ENCODE measurements around the gene DCHS1. TPM values are rescaled to one million over a fixed set of nuclear protein-coding genes. Genes with fewer than 3 reads are reported as not detected.

The DCHS1 gene
- total and polyA plus RNA-seq, 2 donors (not counting 1 experiment from before 2014, with no cell fraction given) = 0.92 to 23.9 TPM

- Histone ChIP-seq H3K9me3 (ENCODE audit: control insufficient read depth, insufficient read depth, low read depth, low read length) (no peaks in the 10 kb centered on the region), H3K27ac (ENCODE audit: insufficient read depth, low read length) (no peak overlapping the region), H3K79me2 (ENCODE audit: control insufficient read depth, insufficient read depth, low read length) (peaks cover 44% of the 10 kb centered on the region), H3K36me3 (ENCODE audit: control insufficient read depth, insufficient read depth, low read length) (peaks cover 12% of the 10 kb centered on the region), H3K4me1 (ENCODE audit: control insufficient read depth, extremely low read depth, insufficient read depth, low read length) (peaks cover 4% of the 10 kb centered on the region), H3K4me3 (replicated peaks in 1 of 4; ENCODE audit: control extremely low read depth in 1 of 4, insufficient read depth in 1 of 4, low read depth in 3 of 4, low read length in 4 of 4) (no peak overlapping the region), H2AFZ (ENCODE audit: low read length) (no peak overlapping the region), H3K4me2 (ENCODE audit: extremely low read depth, insufficient read depth, low read length) (no peak overlapping the region), H3K27me3 (ENCODE audit: control insufficient read depth, insufficient read depth, low read length) (no peaks in the 10 kb centered on the region), H3K9ac (ENCODE audit: insufficient read depth, low read length) (no peak overlapping the region), H4K20me1 (ENCODE audit: control insufficient read depth, extremely low read depth, insufficient read depth, low read length) (no peaks in the 10 kb centered on the region)
- no peak for TF ChIP-seq EZH2 (IDR thresholded peaks at IDR 0.05; ENCODE audit: low read length, missing control alignments)
- DNase-seq (ENCODE audit: low read depth in 2 of 2) = no peak
Observed at GRCh38 chr11:6599449-6599848, 56.2 kb downstream of the DCHS1 start.

DNA sequence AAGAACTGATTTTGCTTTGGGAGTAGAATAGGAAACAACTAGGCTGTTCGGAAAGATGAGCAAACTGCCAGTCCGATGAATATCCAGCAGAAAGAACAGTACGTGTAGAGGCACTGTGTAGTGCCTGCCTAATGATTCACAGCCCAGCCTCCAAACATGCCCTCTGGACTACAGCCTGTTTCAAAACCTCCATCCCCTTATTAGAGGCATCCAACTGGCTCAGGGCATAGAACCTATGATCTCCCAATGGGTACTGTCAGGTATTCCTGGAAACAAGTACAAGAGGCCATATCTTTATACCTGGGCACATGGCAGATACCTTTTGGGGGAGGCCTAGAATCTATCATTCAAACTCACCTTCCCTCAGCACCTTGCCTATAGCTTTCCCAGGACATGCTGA, 57.1 kb downstream of the DCHS1 start:
- no peak for DNase-seq (ENCODE audit: low read depth in 2 of 2)
- Histone ChIP-seq H3K4me2 (ENCODE audit: extremely low read depth, insufficient read depth, low read length) (no peak overlapping the region), H2AFZ (ENCODE audit: low read length) (no peak overlapping the region), H3K27me3 (ENCODE audit: control insufficient read depth, insufficient read depth, low read length) (no peaks in the 10 kb centered on the region), H3K79me2 (ENCODE audit: control insufficient read depth, insufficient read depth, low read length) (peaks cover 35% of the 10 kb centered on the region), H4K20me1 (ENCODE audit: control insufficient read depth, extremely low read depth, insufficient read depth, low read length) (no peaks in the 10 kb centered on the region), H3K9me3 (ENCODE audit: control insufficient read depth, insufficient read depth, low read depth, low read length) (no peaks in the 10 kb centered on the region), H3K4me1 (ENCODE audit: control insufficient read depth, extremely low read depth, insufficient read depth, low read length) (peaks cover 4% of the 10 kb centered on the region), H3K36me3 (ENCODE audit: control insufficient read depth, insufficient read depth, low read length) (peaks cover 14% of the 10 kb centered on the region), H3K27ac (ENCODE audit: insufficient read depth, low read length) (no peak overlapping the region), H3K4me3 (replicated peaks in 1 of 4; ENCODE audit: control extremely low read depth in 1 of 4, insufficient read depth in 1 of 4, low read depth in 3 of 4, low read length in 4 of 4) (no peak overlapping the region), H3K9ac (ENCODE audit: insufficient read depth, low read length) (no peak overlapping the region)
- TF ChIP-seq EZH2 (IDR thresholded peaks at IDR 0.05; ENCODE audit: low read length, missing control alignments) = no peak
- TF ChIP-seq CTCF (conservative IDR thresholded peaks at IDR 0.05 in 1 of 2, IDR thresholded peaks at IDR 0.05 in 1 of 2; ENCODE audit: low read depth in 1 of 2, low read length in 2 of 2) = no peak

DNA sequence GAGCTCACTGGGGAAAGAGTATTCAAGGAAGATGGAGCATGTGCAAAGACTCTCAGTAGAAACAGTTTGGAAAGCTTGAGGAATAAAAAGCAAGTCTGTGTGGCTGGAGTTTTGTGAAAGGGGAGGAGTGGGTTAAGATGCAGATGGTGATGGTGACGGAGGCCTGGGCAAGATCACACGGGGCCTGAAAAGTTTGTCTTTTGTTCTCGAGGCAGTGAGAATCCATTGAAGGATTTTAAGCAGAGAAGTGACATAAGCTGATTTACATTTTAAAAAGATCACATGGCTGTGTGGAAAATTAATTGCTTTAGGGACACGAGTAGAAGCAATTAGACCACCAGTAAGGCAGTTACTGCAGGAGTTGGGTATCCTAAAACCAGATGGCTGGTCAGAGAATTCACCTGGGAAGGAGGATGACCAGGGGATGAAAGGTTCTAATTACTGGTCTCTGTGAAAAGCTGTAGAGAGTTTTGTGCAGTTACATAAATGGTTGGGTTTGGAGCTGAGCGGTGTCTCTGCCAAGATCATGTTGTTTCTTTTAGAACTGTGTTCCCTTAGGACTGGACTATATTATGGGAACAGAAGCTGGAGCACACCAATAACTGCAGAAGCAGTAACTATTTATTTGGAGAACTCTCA, 59.3 kb downstream of the DCHS1 start:
- Histone ChIP-seq H3K36me3 (ENCODE audit: control insufficient read depth, insufficient read depth, low read length) (peaks cover 14% of the 10 kb centered on the region), H3K9ac (ENCODE audit: insufficient read depth, low read length) (no peak overlapping the region), H3K27me3 (ENCODE audit: control insufficient read depth, insufficient read depth, low read length) (no peaks in the 10 kb centered on the region), H3K4me2 (ENCODE audit: extremely low read depth, insufficient read depth, low read length) (no peak overlapping the region), H4K20me1 (ENCODE audit: control insufficient read depth, extremely low read depth, insufficient read depth, low read length) (no peaks in the 10 kb centered on the region), H3K79me2 (ENCODE audit: control insufficient read depth, insufficient read depth, low read length) (peaks cover 14% of the 10 kb centered on the region), H3K9me3 (ENCODE audit: control insufficient read depth, insufficient read depth, low read depth, low read length) (no peaks in the 10 kb centered on the region), H3K4me3 (replicated peaks in 1 of 4; ENCODE audit: control extremely low read depth in 1 of 4, insufficient read depth in 1 of 4, low read depth in 3 of 4, low read length in 4 of 4) (no peak overlapping the region), H3K27ac (ENCODE audit: insufficient read depth, low read length) (no peak overlapping the region), H2AFZ (ENCODE audit: low read length) (no peak overlapping the region), H3K4me1 (ENCODE audit: control insufficient read depth, extremely low read depth, insufficient read depth, low read length) (no peaks in the 10 kb centered on the region)
- TF ChIP-seq CTCF (conservative IDR thresholded peaks at IDR 0.05 in 1 of 2, IDR thresholded peaks at IDR 0.05 in 1 of 2; ENCODE audit: low read depth in 1 of 2, low read length in 2 of 2) = no peak
- no peak for TF ChIP-seq EZH2 (IDR thresholded peaks at IDR 0.05; ENCODE audit: low read length, missing control alignments)
- no peak for DNase-seq (ENCODE audit: low read depth in 2 of 2)
